ENCODE data around the gene THRAP3.
"Not testable (repeated sequence)": the region's sequence is repeated elsewhere in the genome, so short reads cannot be mapped to it uniquely, and the experiment has no call there.

THRAP3 gene, protein sequence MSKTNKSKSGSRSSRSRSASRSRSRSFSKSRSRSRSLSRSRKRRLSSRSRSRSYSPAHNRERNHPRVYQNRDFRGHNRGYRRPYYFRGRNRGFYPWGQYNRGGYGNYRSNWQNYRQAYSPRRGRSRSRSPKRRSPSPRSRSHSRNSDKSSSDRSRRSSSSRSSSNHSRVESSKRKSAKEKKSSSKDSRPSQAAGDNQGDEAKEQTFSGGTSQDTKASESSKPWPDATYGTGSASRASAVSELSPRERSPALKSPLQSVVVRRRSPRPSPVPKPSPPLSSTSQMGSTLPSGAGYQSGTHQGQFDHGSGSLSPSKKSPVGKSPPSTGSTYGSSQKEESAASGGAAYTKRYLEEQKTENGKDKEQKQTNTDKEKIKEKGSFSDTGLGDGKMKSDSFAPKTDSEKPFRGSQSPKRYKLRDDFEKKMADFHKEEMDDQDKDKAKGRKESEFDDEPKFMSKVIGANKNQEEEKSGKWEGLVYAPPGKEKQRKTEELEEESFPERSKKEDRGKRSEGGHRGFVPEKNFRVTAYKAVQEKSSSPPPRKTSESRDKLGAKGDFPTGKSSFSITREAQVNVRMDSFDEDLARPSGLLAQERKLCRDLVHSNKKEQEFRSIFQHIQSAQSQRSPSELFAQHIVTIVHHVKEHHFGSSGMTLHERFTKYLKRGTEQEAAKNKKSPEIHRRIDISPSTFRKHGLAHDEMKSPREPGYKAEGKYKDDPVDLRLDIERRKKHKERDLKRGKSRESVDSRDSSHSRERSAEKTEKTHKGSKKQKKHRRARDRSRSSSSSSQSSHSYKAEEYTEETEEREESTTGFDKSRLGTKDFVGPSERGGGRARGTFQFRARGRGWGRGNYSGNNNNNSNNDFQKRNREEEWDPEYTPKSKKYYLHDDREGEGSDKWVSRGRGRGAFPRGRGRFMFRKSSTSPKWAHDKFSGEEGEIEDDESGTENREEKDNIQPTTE

DNA sequence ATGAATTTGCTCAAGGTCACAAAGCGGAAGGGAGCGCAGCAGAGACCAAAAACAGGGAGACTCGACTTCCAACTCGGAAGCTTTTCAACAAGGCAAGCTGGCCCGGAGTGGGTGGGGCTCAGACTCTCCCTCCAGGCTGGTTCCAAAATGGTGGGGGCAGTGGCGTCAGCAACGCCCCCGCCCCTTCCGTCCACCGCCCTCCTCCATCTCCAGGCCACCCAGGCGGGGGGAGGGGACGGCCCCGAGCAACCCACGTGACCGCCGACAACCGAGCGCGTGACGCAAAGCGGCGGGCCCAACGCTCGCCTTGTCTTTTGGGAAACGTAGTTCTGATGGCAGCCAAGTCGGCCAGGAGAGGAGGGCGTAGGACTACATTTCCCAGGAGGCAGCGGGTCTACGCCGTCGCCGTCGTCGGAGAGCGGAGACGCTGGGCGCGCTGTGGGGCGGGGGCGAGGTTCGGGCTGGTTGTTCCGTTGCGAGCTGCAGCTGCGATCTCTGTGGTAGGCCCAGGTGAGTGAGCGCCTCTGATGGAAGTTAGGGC lies at the start of gene THRAP3:
TSS of gene THRAP3 (plus strand) at position 448 of the 541 bp plus-strand sequence. CDS start 58,121 bp downstream, outside the sequence.
- ATAC-seq: peak; percentile 95 to 96

DNA sequence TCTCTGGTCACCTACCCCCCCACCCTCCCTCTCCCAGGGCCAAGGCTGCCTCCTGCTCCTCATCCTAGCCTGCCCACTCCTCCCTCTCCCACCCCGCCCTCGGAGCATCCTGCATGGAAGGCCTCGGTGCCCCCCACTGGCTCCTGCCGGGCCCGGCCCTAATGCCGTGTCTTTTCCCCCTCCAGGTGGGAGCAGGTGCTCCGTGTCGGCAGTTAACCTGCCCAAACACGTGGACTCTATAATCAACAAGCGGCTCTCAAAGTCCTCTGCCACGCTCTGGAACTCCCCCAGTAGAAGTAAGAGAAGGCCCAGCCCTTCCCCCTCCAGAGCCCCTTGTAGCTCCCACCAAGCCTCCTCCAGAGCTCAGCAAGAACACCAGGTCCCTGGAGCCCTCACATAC lies 49.5 kb upstream of the THRAP3 start:
- no peak for ATAC-seq

DNA sequence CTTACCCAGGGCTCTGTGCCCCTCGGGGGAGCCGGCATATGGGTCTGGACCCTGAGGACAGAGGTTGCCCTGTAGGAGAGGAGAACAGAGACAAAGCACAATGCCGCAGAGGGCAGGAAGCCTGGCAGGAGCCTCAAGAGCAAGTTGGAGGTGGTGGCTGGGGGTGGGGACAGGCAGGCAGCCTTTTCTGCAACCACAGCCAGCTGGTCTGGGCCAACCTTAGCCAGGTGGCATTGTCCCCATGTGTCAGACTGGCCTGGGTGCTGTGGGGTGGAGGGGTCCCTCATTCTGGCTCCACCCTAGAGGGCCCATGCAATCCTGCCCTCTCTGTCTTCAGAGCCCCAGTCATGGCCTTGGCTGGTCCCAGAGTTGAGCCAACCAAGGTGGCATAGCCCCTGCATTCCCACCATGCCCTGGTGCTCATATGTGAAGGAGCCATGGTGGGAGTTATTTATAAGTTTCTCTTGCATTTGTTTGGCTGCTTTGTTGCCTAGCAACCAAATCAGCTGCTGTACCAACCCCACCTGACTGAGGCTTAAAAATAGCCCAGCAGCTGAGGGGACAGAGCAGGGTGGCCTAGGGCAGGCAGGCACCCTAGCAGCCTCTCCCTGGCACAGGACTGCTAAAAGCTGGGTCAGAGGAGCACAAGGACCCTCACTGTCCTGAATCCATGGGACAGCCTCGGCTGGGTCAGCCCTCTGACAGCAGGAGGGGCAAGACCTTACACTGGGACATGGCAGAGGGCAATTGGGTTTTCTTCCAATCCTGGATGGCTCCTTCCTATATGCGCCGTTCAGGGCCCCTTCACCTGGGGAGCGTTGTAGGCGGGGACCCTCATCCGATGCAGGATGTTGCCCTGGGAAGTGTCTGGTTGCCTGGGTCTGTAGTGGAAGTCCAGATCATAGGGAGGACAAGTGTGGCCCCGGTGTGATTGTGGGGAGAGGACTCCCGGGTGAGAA lies 48.8 kb upstream of the THRAP3 start:
- no peak for ATAC-seq

DNA sequence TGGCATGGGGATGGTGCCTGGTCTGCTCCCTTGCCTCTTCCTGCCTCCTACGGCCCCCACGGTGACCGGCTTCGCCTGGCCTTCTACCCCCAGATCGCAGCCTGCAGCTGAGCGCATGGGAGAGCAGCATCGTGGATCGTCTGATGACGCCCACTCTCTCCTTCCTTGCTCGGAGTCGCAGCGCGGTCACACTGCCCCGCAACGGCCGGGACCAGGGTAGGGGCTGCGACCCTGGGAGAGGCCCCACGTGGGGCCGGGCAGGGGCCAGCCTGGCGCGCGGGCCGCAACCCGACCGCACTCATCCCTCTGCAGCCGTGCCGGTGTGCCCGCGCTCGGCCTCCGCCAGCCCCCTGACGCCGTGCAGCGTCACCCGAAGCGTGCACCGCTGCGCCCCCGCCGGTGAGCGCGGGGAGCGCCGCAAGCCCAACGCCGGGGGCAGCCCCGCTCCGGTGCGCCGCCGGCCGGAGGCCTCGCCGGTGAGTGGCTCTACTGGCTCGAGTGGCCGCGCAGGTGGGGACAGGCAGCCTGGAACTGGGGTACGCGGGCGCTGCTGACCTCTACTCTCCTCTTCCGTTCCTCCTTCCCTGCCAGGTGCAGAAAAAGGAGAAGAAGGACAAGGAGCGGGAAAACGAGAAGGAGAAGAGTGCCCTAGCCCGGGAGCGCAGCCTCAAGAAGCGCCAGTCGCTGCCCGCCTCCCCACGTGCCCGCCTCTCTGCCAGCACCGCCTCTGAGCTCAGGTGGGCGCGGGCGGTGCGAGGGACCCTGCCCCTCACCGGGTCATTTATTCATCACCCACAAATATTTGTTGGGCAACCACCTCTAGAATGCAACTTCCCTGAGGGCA lies 47.9 kb upstream of the THRAP3 start:
- no peak for ATAC-seq

DNA sequence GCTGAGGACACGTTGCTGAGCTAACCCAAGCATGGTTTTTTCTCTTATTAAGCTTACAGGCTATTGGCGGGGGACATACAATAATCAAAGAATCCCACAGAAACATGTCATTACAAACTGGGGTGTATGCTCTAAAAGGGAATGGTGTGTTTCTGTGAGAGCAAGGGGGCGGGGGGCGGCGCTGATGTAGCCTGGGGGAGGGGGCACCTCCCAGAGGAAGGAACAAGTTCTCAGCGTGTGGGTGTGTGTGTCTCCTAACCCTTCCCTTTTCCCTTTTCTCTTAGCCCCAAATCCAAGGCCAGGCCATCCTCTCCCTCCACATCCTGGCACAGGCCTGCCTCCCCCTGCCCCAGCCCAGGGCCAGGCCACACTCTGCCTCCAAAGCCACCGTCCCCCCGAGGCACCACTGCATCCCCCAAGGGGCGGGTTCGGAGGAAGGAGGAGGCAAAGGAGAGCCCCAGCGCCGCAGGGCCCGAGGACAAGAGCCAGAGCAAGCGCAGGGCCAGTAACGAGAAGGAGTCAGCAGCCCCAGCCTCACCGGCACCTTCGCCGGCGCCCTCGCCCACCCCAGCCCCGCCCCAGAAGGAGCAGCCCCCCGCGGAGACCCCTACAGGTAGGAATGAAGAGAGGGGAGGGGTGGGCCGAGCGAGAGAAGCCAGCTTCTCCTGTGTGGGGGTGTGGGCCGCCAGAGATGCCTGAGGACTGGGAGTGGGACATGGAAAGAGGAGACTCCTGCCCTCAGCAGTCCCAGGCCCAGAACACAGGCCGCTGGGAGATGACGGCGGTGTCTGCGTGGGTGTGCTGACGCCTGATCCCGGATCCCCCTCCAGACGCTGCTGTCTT lies 46.4 kb upstream of the THRAP3 start:
- no peak for ATAC-seq

DNA sequence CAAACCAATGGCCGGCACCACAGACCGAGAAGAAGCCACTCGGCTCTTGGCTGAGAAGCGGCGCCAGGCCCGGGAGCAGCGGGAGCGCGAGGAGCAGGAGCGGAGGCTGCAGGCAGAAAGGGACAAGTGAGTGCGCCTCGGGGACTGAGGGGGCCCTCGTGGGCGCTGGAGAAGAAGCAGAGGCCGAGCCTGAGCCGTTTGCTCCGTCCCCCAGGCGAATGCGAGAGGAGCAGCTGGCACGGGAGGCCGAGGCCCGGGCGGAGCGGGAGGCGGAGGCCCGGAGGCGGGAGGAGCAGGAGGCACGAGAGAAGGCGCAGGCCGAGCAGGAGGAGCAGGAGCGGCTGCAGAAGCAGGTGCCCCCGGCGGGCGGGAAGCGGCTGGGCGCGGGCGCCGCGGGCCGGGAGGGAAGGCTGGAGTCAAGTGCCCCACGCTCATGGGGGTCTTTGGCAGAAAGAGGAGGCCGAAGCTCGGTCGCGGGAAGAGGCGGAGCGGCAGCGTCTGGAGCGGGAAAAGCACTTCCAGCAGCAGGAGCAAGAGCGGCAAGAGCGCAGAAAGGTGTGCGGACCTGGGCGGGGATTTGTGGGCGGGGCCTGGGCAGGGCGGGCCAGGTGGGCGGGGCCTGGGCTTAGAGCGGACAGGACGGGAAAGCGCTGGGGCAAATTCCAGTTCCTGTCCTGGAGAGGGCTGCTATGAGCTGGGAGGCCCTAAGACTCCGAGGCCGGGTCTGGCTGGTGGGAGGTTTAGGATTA lies 45.6 kb upstream of the THRAP3 start:
- ATAC-seq: no peak

DNA sequence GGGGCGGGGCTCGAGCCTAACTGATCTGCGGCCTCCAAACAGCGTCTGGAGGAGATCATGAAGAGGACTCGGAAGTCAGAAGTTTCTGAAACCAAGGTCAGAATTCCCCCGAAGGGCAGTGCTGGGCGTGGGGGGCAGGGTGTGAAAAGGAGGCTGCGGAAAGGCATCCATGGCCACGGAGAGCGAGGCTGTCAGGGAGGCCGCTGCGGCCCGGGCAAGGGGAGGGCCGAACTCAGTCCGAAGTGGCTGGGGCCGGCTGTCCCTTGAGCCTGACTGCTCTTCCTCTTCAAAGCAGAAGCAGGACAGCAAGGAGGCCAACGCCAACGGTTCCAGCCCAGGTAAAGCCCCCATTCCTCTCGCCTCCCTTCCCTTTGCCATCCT lies 45.0 kb upstream of the THRAP3 start:
- ATAC-seq: no peak

DNA sequence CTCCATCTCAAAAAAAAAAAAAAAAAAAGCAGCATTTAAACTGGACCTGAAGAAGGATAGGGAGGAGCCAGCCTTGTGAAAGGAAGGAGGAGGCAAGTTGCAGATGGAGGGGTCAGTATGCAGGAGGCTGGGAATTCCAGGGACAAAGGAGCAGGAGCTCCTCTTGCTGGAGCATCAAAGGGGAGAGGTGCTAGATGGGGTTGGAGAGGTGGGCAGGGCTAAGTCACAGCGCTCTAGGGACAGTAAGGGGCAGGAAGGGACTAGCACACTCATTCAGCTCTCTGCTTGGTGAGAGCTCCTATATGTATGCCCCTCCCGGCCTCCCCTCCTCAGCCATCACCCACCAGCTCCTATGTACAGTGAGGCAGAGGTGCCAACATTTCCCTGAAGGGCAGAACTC lies 41.5 kb upstream of the THRAP3 start:
- ATAC-seq: no peak

DNA sequence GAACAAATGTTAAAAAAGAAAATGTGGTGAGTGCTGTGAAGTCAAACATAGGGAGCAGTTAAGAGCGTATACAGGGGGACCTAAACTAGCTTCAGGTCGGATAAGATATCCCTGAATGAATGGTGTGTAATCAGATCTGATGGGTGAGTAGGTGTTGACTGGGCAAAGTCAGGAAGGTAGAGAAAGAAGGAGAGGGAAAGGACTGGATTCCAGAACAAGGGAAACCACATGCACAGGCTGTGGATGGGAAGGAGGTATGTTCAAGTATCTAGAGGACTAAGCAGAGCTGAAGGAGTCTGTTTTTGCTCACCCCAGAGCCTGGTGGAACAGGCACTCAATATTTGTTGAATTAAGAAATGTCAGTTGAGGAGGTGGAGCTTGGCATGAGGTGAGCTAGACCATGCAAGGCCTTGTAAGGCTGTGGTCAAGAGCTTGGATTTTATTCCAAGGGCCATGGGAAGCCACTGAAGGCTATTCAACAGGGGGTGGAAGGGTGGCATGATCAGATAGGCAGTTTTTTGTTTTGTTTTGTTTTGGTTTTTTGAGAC lies 40.9 kb upstream of the THRAP3 start:
- ATAC-seq: no peak

DNA sequence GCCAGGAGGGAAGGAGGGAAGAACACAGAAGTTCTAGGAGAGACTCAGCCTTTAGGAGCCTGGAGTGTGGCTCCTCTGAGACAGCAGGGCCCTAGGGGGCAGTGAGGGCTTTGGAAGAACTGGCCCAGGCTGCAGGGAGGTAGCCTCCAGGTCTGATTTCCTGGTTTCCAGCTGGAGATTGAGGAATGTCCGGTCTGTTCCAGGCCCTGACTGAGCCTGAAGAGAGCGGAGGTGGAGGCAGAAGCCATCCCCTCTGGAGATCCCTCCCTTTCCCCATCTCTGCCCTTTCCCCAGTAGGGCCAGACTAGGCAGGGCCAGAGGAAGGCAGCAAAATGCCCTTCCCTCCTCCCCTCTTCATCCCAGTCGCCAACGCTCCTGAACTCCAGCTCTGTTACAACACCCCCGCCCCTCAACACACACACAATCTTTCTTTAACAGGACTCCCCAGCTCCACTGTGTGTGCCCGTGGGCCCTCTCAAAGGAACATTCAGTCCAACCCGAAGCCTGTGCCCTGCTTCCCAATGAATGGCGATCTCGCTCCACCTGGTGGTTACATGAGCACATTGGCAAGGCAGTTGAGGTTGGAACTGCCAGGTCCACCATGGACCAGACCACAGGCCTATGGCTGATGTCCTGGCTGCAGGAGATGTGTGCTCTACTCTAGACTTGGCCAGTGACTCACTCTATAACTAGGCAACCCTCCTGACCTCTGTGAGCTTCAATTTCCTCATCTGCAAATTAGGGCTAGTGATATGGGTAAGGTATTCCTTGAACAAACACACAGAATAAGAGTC lies 36.2 kb upstream of the THRAP3 start:
- ATAC-seq: peak; percentile 94 to 98

DNA sequence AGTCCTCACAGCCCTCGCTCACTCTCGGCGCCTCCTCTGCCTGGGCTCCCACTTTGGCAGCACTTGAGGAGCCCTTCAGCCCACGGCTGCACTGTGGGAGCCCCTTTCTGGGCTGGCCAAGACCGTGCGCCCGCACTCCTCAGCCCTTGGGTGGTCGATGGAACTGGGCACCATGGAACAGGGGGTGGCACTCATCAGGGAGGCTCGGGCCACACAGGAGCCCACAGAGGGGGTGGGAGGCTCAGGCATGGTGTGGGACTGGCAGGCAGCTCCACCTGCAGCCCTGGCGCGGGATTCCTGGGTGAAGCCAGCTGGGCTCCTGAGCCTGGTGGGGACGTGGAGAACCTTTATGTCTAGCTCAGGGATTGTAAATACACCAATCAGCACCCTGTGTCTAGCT lies 27.4 kb upstream of the THRAP3 start:
- ATAC-seq: not testable (repeated sequence)

DNA sequence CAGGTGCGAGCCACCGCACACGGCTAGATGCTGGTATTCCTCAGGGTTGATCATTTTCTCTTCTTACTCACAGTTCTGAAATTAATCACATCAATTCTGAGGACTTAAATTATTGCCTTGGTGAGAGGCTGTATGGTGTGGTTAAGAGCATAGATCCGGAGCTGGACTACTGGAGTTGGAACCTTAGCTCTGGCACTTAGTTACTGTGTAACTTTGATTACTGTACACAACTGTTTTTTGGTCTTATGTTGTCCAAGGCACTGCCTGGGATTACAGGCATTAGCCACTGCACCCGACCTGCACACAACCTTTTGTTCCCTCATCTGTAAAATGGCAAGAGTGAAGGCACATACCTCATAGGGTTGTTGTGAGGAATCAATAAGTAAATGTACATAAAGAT lies 25.6 kb upstream of the THRAP3 start:
- ATAC-seq: no peak

DNA sequence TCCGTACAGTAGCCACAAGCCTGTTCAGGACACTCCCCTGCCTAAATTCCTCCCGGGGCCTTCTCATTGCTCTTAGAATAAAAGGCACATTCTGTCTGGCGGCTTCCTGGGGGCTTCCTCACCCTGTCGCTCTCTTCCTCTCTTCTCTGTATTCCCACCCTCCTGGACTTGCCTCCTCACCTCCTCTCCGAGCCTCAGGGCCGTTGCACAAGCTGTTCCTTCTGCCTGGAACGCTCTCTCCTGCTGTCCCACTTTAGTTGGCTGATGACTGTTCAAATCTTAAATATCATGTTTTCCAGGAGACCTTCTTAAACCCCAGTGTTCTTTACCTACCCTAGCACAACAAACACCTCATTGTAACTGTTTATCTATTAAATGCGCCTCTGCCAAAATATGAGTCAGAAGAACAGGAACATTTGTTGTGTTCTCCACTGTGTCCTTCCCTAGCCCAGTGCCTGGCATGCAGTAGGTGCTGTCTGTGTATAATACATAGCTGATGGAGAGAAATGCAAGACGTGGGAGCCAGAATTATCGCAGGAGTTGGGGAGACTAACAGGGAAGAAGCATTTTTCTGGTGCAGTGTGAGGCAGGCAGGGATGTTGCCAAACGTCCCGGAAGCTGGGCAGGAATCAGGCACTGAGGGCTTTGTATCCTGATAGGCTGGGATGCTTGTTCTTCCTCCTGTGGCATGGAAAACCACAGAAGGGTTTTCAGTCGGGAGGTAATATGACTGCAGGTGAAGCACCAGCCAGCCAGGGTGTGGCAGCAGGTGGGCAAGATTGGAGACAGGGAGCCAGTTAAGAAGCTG lies 24.1 kb upstream of the THRAP3 start:
- no peak for ATAC-seq

DNA sequence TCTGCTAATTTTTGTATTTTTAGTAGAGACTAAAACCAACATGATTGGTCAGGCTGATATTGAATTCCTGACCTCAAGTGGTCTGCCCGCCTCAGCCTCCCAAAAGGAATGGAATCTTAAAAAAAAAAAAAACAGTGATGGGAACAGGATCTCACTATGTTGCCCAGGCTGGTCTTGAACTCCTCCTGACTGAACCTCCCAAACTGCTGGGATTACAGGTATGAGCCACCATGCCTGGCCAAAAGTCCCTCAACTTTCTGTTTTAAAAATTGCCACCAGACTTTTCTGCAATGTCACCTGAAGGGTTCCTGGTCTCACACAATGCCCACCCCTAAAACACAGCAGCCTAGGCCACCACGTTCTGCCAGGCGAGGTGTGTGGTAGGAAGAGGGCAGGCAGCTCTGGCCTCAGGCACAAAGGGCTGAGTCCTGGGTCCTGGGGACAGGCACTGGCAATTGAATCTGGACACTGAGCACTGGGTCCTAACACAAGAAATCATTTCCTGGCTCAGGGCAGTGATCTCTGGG lies 21.2 kb upstream of the THRAP3 start:
- no peak for ATAC-seq

DNA sequence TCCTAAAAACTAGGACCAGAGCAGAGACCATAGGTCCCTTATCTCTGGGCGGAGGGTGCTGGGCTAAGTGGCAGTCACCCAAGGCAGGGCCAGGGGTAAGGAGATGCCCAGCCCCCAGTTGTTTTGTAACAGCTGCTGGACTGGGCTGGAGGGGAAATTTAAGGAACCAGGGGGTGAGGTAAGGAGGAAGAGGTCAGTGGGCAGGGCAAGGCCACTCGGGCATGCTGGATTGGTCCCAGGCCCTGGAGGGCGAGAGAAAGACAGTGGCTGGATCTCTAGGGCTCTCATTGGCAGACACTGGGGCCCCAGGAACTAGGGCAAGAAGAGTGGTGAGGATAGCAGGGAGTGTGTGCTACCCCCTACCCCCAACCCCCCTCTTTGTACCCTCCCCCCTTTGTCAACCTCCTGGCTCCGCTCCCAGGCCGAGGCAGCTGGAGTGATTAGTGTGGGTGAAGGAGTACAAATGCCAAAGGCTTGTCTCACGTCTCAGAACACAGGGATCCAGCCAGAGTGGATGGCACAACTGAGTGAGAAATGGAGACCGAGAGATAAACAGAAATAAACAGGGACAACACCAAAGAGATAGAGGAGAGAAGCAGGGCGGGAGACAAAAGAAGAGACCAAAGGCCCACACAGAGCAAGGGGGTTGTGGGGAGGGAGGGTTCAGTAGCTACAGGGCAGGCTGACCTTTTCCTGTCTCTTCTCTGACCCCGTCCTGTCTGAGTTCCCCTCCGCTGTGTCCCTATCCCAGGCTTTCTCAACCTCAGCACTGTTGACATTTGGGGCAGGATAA lies 20.5 kb upstream of the THRAP3 start:
- ATAC-seq: no peak

DNA sequence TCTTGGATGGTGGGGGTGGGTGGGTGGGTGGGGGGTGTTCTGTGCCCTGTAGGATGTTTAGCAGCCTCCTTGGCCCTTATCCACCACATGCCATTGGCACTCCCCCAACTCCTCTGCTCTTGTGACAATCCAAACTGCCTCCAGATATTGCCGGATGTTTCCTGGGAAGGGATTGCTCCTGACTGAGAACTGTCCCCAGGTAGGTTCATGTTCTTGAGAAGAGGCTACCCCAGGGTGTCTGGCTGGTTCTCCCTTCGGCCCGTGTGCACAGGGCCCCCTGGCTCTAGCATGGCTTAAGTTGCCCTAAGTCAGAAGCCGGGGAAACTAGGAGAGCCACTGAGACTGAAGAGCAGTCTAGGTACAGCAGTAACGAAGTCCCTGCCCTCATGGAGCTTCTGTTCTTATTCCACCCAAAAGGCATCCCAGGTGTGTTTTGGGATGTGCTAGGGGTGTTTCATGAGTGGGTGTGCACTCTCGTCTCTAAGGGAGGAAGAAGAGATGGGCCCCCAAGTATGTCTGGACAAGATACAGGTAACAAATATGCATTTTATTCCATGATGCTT lies 19.8 kb upstream of the THRAP3 start:
- ATAC-seq: no peak

Data from activated CD4-positive, CD25-positive, alpha-beta regulatory T cell treated with anti-CD3 and anti-CD28 coated beads, Interleukin-2, amount 50 U/mL, for 24 hours (primary cell).